Stomach smooth muscle (tissue), 2 donors: ENCODE data around the gene SCRN1.
"Not testable (repeated sequence)": the region's sequence is repeated elsewhere in the genome, so short reads cannot be mapped to it uniquely, and the experiment has no call there.

ENCODE experiments used
- H3K27ac ChIP-seq: one replicate; pipeline ENCODE4 v1.7.0; 2013; ENCODE audit warnings: mild to moderate bottlenecking, low read length, inconsistent platforms
- H3K27me3 ChIP-seq, 2 donors: one replicate each; pipeline ENCODE4 v1.7.0; 2013; ENCODE audit warnings: low read length in 2 of 2; ENCODE audit not compliant: insufficient read depth in 2 of 2, control insufficient read depth in 1 of 2
- H3K36me3 ChIP-seq, 2 donors: one replicate each; pipeline ENCODE4 v1.7.0; 2013; ENCODE audit warnings: low read length in 2 of 2; ENCODE audit not compliant: control insufficient read depth in 2 of 2, insufficient read depth in 2 of 2
- H3K4me1 ChIP-seq: one replicate; pipeline ENCODE4 v1.7.0; 2013; ENCODE audit warnings: low read length; ENCODE audit not compliant: control insufficient read depth, insufficient read depth
- H3K4me3 ChIP-seq, 2 donors: one replicate each; pipeline ENCODE4 v1.7.0; 2013; ENCODE audit warnings: low read length in 2 of 2
- H3K9ac ChIP-seq, 2 donors: one replicate each; pipeline ENCODE4 v1.7.0; 2013; ENCODE audit warnings: low read length in 2 of 2, mild to moderate bottlenecking in 1 of 2
- H3K9me3 ChIP-seq, 2 donors: one replicate each; pipeline ENCODE4 v1.7.0; 2013; ENCODE audit warnings: low read length in 2 of 2; ENCODE audit not compliant: control insufficient read depth in 2 of 2
- donor health status: healthy.
- donor health status: Pancreatic carcinoma.

SCRN1 gene

DNA sequence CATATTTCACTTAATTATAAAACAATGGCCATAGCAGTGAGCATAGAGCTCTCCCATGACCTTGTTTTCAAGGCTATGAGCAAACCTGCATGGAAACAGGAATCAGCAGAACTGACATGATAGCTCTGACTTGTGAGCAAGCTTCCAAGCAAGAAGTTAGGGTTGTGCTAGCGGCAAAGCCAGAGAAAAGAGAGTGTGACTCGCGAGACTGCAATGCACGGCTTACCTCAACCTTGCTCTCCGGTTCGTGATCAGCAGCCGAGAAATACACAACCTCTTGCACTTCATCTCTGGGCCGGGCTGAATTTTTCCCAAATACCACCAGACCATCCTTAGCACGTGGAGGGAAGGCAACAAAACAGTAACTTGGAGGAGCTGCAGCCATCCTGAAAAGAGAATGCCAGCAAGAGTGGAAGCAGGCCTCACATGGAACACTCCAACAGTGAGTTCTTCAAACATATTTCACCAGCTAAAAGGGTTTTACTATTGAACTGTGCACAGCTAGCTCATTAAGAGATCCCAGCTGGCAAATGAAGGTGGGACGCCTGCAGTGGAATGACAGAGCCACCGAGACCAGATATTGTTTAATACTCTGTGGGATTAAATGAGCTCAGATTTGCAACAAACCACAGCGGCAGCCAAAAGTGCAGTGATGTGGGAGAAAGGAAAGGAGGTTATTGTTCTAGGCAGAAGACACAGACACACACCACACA, 20.8 kb downstream of the SCRN1 start:
- no peaks in the 10 kb centered on the region for H3K9me3 ChIP-seq
- no peak overlapping the region for H3K27ac ChIP-seq
- H3K9ac ChIP-seq, result no peak overlapping the region
- no peaks in the 10 kb centered on the region for H3K27me3 ChIP-seq
- no peak overlapping the region for H3K4me3 ChIP-seq
- H3K4me1 ChIP-seq, result peaks cover 2% of the 10 kb centered on the region
- peaks cover 2 to 4% of the 10 kb centered on the region in 2 donors for H3K36me3 ChIP-seq

DNA sequence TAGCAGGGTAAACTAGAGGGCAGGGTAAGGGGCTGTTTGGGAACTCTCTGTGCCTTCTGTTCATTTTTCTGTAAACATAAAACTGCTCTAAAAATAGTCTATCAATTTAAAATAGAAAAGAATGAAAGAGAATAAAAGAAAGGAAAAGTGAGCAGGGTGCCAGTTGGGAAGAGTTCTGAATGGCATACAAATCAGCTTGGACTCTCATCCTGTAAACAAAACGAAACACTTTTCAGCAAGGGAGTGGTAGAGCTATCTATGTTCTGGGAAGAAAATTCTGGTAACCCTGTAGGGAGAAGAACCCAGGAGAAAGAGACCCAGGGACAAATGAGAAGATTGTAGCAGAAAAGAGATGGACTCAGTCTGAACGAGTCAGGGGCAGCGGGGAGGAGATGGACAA, 24.6 kb downstream of the SCRN1 start:
- H3K27ac ChIP-seq, result no peak overlapping the region

DNA sequence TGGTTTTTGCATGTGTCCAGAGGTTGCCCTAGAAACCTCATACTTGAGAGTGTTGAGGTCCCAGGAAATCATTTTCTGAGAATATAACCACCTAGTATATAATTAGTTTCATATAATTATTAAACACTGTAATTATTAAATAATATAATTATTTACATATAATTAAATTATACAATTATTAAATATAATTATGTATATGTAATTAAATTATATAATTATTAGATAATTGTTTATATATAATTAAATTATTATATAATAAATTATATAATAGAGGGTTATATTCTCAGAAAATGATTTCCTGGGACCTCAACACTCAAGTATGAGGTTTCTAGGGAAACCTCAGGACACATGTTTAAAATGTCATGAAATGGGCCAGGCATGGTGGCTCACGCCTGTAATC, 27.6 kb downstream of the SCRN1 start:
- Histone ChIP-seq H3K27me3 (no peaks in the 10 kb centered on the region), H3K27ac (no peak overlapping the region), H3K4me1 (peaks cover 7% of the 10 kb centered on the region)

More for the DNA sequence above, 24.6 kb downstream of the SCRN1 start:
- no peaks in the 10 kb centered on the region for H3K9me3 ChIP-seq
- no peak overlapping the region for H3K9ac ChIP-seq
- peaks cover 2% of the 10 kb centered on the region for H3K4me1 ChIP-seq
- no peaks in the 10 kb centered on the region for H3K27me3 ChIP-seq
- no peak overlapping the region for H3K4me3 ChIP-seq
- H3K36me3 ChIP-seq, result peaks cover 2 to 4% of the 10 kb centered on the region in 2 donors

GRCh38 chr7:29961611-29962010, 28.0 kb downstream of the SCRN1 start:
- H3K36me3 ChIP-seq, H3K9me3 ChIP-seq, H3K4me1 ChIP-seq, H3K4me3 ChIP-seq, H3K27ac ChIP-seq, H3K27me3 ChIP-seq, H3K9ac ChIP-seq: not testable (repeated sequence)

More for the DNA sequence above, 27.6 kb downstream of the SCRN1 start:
- H3K4me3 ChIP-seq, result no peak overlapping the region
- H3K36me3 ChIP-seq, result peaks cover 0 to 4% of the 10 kb centered on the region in 2 donors
- H3K9ac ChIP-seq, result no peak overlapping the region
- H3K9me3 ChIP-seq, result no peaks in the 10 kb centered on the region

GRCh38 chr7:29958667-29959358, 30.8 kb downstream of the SCRN1 start:
- no peak overlapping the region for H3K27ac ChIP-seq
- H3K27me3 ChIP-seq, result no peaks in the 10 kb centered on the region
- H3K9me3 ChIP-seq, result no peaks in the 10 kb centered on the region
- H3K9ac ChIP-seq, result no peak overlapping the region
- no peak overlapping the region for H3K4me3 ChIP-seq
- H3K4me1 ChIP-seq, result peaks cover 12% of the 10 kb centered on the region
- H3K36me3 ChIP-seq, result peaks cover 6 to 9% of the 10 kb centered on the region in 2 donors

GRCh38 chr7:29957521-29958310, 31.9 kb downstream of the SCRN1 start:
- peaks cover 12% of the 10 kb centered on the region for H3K4me1 ChIP-seq
- H3K27me3 ChIP-seq, result no peaks in the 10 kb centered on the region
- H3K9ac ChIP-seq, result no peak overlapping the region
- no peak overlapping the region for H3K4me3 ChIP-seq
- H3K36me3 ChIP-seq, result peaks cover 11 to 12% of the 10 kb centered on the region in 2 donors
- no peak overlapping the region for H3K27ac ChIP-seq
- H3K9me3 ChIP-seq, result no peaks in the 10 kb centered on the region

DNA sequence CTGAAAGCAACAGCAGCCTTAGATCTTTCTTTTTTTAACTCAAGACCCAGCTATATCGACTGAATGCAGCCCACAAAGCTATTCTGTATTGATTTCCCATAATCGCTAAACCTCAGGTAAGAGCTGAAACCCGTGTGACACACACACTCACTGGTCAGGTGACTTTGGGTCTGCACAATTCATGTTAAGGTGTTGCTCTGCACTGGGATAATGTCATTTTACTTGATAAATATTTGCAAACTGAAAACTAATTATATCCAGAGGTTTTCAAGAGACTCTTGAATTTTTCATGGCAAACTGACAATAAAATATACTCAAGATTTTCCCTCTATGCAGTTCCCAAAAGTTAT, 33.1 kb downstream of the SCRN1 start:
- no peaks in the 10 kb centered on the region for H3K27me3 ChIP-seq
- H3K9ac ChIP-seq, result no peak overlapping the region
- peaks cover 12% of the 10 kb centered on the region for H3K4me1 ChIP-seq
- peaks cover 17% of the 10 kb centered on the region in 2 donors for H3K36me3 ChIP-seq
- no peaks in the 10 kb centered on the region for H3K9me3 ChIP-seq
- no peak overlapping the region for H3K4me3 ChIP-seq
- H3K27ac ChIP-seq, result no peak overlapping the region

DNA sequence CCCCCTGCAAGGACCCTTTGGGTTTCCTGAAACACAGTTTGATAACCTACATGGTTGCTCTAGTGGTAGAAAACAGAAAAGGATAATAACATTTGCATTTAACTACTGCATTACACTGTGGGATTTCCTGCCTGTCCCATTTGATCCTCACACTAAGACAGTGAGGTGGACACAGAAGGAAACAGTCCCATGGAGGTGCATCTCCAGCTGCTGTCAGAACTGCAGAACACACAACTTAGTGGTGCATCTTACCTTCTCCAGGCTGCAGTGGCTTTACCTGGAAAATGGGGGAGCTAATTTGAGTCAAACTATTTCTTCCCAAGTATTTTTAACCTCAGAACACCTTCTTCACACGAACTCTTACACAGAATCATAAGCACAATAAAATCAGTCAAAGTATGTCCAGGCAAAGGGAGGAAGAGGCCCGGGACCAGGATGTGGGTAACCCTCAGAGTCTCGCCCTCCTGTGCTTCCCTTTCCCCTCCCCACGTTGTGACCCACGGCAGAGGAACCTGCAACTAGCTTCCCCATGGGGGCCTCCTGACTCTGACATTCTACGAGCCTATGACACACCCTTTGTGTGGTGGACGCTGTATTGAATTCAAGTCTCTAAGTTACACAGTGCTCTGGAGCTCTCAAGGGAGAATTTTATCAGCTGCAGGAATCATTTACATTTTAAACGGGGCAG, 33.7 kb downstream of the SCRN1 start:
- Histone ChIP-seq H3K9ac (no peak overlapping the region), H3K4me1 (peaks cover 12% of the 10 kb centered on the region), H3K9me3 (no peaks in the 10 kb centered on the region), H3K36me3 (peaks cover 19 to 22% of the 10 kb centered on the region in 2 donors), H3K27ac (no peak overlapping the region), H3K4me3 (no peak overlapping the region), H3K27me3 (no peaks in the 10 kb centered on the region)

DNA sequence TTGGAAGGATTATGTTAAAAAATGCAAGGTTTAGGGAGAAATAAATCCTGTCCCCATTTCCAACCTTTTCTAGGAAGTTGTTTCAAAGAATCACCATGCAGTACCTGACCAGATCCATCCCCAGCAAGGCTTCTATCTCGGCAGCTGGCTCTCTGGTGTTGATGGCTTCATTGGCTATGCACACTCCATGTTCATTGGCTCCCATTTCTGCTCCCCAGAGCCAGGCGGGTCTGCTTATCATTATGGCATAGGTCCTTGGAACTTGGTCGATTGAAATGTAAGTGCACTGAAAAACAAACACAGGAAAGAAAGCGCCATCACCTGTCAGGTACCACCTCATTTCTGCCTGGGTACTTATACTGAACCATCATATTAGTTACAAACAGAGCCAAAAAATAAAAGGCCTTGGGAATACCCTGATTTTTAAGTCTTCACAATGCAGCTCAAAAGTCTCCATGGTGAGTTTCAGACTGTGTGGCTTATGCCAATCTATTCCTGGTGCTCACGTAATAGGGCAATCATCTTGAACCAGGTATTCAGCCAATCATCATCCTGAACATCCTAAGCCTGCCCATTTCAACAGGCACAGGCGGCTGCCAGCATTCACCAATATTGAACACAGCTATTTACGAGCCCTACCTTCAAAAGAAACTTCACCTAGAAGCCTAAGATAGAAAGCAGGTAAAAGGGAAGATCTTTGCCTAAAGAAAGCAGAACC, 34.4 kb downstream of the SCRN1 start:
- Histone ChIP-seq H3K36me3 (peaks cover 19 to 26% of the 10 kb centered on the region in 2 donors), H3K4me3 (no peak overlapping the region), H3K27ac (no peak overlapping the region), H3K9ac (no peak overlapping the region), H3K27me3 (no peaks in the 10 kb centered on the region), H3K4me1 (peaks cover 12% of the 10 kb centered on the region), H3K9me3 (no peaks in the 10 kb centered on the region)
